ENCODE data around the gene CASTOR2. TPM values are rescaled to one million over a fixed set of nuclear protein-coding genes. Genes with fewer than 3 reads are reported as not detected.
"Not testable (repeated sequence)": the region's sequence is repeated elsewhere in the genome, so short reads cannot be mapped to it uniquely, and the experiment has no call there.

Gene CASTOR2
- 67.0 and 79.8 TPM in 2 replicates for total RNA-seq
- long read RNA-seq, partial matches to known transcripts: 0 of 1 reads
- long read RNA-seq, other reads (novel, unspliced or antisense): 1 of 1 reads

DNA sequence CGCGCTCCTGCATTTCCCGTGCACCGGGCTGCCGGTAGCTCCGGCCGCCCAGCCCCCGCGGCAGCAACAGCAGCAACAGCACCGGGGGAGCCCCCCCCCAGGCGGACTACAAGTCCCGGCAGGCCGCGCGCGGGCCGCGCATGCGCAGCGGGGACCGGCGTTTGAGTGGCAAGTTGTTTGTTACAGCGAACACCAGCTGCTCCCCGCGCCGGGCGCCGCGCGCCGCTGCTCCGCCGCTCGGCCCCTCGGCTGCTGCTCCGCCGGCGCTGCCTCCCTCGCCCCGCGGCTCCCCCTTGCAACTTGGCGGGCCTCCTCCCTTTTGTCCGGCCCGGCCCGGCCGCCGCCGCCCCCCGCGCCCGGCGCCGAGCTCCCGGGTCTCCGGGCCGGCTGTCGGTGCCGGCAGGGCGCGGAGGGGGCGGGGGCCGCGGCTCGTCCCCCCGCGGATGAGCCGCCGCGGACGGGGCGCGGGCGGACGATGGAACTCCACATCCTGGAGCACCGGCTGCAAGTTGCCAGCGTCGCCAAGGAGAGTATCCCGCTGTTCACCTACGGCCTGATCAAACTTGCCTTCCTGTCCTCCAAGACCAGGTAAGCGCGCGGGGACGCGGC lies at the start of gene CASTOR2:
Gene CASTOR2 (plus strand): TSS at position 195 of the 609 bp plus-strand sequence. CDS start 281 bp downstream, at position 476.
- DNase-seq (ENCODE audit: low spot score, unreplicated experiment): peak; percentile 54
- peak within 1 kb of the TSS; percentile 52 for H3K4me3 Mint-ChIP-seq (ENCODE audit: low read depth)
- H3K4me1 Mint-ChIP-seq (ENCODE audit: low read depth): not testable (repeated sequence)

DNA sequence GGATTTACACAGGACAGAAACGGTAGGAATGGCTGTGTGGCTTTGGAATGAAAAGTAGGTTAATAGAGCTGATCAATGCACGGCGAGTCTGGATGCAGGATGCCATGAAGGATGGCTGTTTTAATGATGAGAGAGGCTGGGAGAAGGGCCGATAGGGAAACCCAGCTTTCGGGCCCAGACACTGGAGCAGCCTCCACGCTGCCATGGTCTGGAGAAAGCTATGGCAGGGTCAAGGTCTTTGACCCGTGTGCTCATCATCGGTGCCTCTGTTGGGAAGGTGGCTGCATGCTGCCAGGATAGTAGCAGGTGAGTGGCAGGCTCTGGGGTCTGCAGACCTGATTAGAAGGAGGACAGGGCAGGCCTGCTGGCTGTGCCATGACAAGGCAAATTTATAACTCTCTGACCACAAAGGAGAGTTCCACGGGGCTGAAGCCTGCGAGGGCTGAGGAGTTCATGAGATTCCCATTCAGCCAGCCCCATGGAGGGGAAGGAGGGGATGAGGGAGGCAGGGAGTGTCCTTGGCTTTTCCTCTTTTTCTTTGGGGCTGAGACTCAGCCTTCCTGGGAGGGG lies 42.1 kb upstream of the CASTOR2 start:
- not testable (repeated sequence) for H3K36me3 Mint-ChIP-seq (ENCODE audit: insufficient read depth); H3K27me3 Mint-ChIP-seq; H3K4me1 Mint-ChIP-seq (ENCODE audit: low read depth); DNase-seq (ENCODE audit: low spot score, unreplicated experiment); H3K4me3 Mint-ChIP-seq (ENCODE audit: low read depth); H3K9me3 Mint-ChIP-seq (ENCODE audit: low read depth); H3K27ac Mint-ChIP-seq

More for the DNA sequence above, at the start of gene CASTOR2:
- not testable (repeated sequence) for H3K36me3 Mint-ChIP-seq (ENCODE audit: insufficient read depth); H3K27ac Mint-ChIP-seq; H3K27me3 Mint-ChIP-seq; H3K9me3 Mint-ChIP-seq (ENCODE audit: low read depth)

DNA sequence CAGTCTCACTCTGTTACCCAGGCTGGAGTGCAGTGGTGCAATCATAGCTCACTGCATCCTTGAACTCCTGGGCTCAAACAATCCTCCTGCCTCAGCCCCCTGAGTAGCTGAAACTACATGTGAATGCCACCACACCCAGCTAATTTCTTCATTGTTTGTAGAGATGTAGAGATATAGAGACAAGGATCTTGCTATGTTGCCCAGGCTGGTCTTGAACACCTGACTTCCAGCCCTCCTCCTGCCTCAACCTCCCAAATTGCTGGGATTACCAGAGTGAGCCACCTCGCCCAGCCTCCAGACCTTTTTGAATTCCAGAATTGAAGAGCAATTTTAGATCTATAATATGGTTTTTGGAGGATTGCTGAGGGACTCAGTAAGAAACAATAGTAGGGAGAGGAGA lies 40.9 kb upstream of the CASTOR2 start:
- H3K27ac Mint-ChIP-seq; H3K4me3 Mint-ChIP-seq (ENCODE audit: low read depth); H3K9me3 Mint-ChIP-seq (ENCODE audit: low read depth); H3K27me3 Mint-ChIP-seq; H3K4me1 Mint-ChIP-seq (ENCODE audit: low read depth); H3K36me3 Mint-ChIP-seq (ENCODE audit: insufficient read depth); DNase-seq (ENCODE audit: low spot score, unreplicated experiment): not testable (repeated sequence)

GRCh38 chr7:74926968-74927367 lies 37.5 kb upstream of the CASTOR2 start:
- not testable (repeated sequence) for DNase-seq (ENCODE audit: low spot score, unreplicated experiment); H3K36me3 Mint-ChIP-seq (ENCODE audit: insufficient read depth); H3K4me1 Mint-ChIP-seq (ENCODE audit: low read depth); H3K27ac Mint-ChIP-seq; H3K27me3 Mint-ChIP-seq; H3K9me3 Mint-ChIP-seq (ENCODE audit: low read depth); H3K4me3 Mint-ChIP-seq (ENCODE audit: low read depth)

GRCh38 chr7:74931563-74932328 lies 32.8 kb upstream of the CASTOR2 start:
- not testable (repeated sequence) for DNase-seq (ENCODE audit: low spot score, unreplicated experiment); H3K27me3 Mint-ChIP-seq; H3K9me3 Mint-ChIP-seq (ENCODE audit: low read depth); H3K36me3 Mint-ChIP-seq (ENCODE audit: insufficient read depth); H3K4me1 Mint-ChIP-seq (ENCODE audit: low read depth); H3K4me3 Mint-ChIP-seq (ENCODE audit: low read depth); H3K27ac Mint-ChIP-seq

- H3K4me3 Mint-ChIP-seq (ENCODE audit: low read depth); H3K4me1 Mint-ChIP-seq (ENCODE audit: low read depth); H3K27ac Mint-ChIP-seq; H3K27me3 Mint-ChIP-seq; DNase-seq (ENCODE audit: low spot score, unreplicated experiment); H3K9me3 Mint-ChIP-seq (ENCODE audit: low read depth); H3K36me3 Mint-ChIP-seq (ENCODE audit: insufficient read depth): not testable (repeated sequence)
Measured at GRCh38 chr7:74939429-74939828, 25.1 kb upstream of the CASTOR2 start.

DNA sequence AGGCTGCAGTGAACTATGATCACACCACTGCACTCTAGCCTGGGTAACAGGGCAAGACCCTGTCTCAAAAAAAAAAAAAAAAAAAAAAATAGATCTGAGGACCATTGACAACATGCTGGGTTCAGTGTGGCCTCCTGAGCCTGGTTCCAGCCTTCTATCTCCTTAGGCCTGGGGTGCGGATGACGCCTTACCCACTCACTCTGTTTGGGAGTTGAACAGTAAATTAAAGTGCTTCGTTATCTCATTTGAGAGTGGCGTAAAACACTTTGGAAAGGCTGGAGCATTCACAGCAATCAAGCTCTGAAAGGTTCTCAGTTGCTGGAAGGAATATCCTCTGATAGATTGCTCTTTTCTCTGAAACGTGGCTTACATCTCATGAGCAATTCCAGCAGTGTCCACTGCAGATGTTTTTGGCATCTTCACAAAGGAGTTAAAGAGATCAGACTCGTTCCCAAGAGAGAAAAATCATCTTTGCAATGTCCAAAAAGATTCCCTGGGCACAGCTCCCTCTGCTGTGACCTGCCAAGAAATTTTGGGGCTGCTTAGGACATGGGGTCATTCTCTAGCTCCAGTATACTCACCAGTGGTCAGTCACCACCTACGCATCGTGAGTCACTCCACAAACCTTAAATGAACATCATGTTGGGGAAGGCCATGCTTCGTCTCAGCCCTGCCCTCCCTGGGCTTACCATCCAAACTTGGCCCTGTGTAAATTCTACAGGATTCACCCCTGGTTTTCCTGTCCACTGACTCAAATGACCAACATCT lies 23.0 kb upstream of the CASTOR2 start:
- not testable (repeated sequence) for H3K4me1 Mint-ChIP-seq (ENCODE audit: low read depth); DNase-seq (ENCODE audit: low spot score, unreplicated experiment); H3K27ac Mint-ChIP-seq; H3K9me3 Mint-ChIP-seq (ENCODE audit: low read depth); H3K4me3 Mint-ChIP-seq (ENCODE audit: low read depth); H3K27me3 Mint-ChIP-seq; H3K36me3 Mint-ChIP-seq (ENCODE audit: insufficient read depth)

- not testable (repeated sequence) for H3K4me3 Mint-ChIP-seq (ENCODE audit: low read depth); H3K4me1 Mint-ChIP-seq (ENCODE audit: low read depth); H3K36me3 Mint-ChIP-seq (ENCODE audit: insufficient read depth); H3K27ac Mint-ChIP-seq; H3K27me3 Mint-ChIP-seq; DNase-seq (ENCODE audit: low spot score, unreplicated experiment); H3K9me3 Mint-ChIP-seq (ENCODE audit: low read depth)
Measured at GRCh38 chr7:74943923-74944322, 20.6 kb upstream of the CASTOR2 start.

DNA sequence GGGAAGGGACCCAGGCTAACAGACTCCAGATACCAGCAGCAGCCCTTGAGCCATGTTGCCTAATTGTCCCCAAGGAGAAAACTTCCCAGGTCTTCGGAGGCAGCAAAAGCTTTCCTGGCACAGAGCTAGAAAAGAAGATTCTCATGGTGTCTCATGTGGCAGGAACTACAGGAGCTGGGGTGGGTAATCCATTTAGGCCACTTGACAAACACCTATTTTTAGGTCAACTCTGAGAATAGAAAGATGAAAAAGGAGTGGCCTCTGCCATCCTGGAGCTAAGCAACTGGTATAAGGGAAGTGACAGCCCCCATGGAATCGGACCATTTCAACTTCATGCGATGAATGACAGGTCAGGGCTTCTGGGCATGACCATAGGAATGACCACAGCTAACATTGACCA lies 16.8 kb upstream of the CASTOR2 start:
- not testable (repeated sequence) for H3K36me3 Mint-ChIP-seq (ENCODE audit: insufficient read depth); H3K4me1 Mint-ChIP-seq (ENCODE audit: low read depth); H3K27me3 Mint-ChIP-seq

GRCh38 chr7:74953774-74954173 lies 10.7 kb upstream of the CASTOR2 start:
- H3K36me3 Mint-ChIP-seq (ENCODE audit: insufficient read depth); H3K27ac Mint-ChIP-seq; H3K27me3 Mint-ChIP-seq; DNase-seq (ENCODE audit: low spot score, unreplicated experiment); H3K4me1 Mint-ChIP-seq (ENCODE audit: low read depth); H3K9me3 Mint-ChIP-seq (ENCODE audit: low read depth); H3K4me3 Mint-ChIP-seq (ENCODE audit: low read depth): not testable (repeated sequence)

More for the DNA sequence above, 16.8 kb upstream of the CASTOR2 start:
- H3K4me3 Mint-ChIP-seq (ENCODE audit: low read depth); H3K9me3 Mint-ChIP-seq (ENCODE audit: low read depth); H3K27ac Mint-ChIP-seq; DNase-seq (ENCODE audit: low spot score, unreplicated experiment): not testable (repeated sequence)

GRCh38 chr7:74958328-74958727 lies 6.2 kb upstream of the CASTOR2 start:
- not testable (repeated sequence) for H3K27me3 Mint-ChIP-seq; DNase-seq (ENCODE audit: low spot score, unreplicated experiment); H3K4me1 Mint-ChIP-seq (ENCODE audit: low read depth); H3K4me3 Mint-ChIP-seq (ENCODE audit: low read depth); H3K36me3 Mint-ChIP-seq (ENCODE audit: insufficient read depth); H3K27ac Mint-ChIP-seq; H3K9me3 Mint-ChIP-seq (ENCODE audit: low read depth)

- not testable (repeated sequence) for DNase-seq (ENCODE audit: low spot score, unreplicated experiment); H3K9me3 Mint-ChIP-seq (ENCODE audit: low read depth); H3K4me1 Mint-ChIP-seq (ENCODE audit: low read depth); H3K27ac Mint-ChIP-seq; H3K36me3 Mint-ChIP-seq (ENCODE audit: insufficient read depth); H3K27me3 Mint-ChIP-seq
- peak overlapping the region; percentile 52 for H3K4me3 Mint-ChIP-seq (ENCODE audit: low read depth)
Measured at GRCh38 chr7:74963704-74964510, 598 bp upstream of the CASTOR2 start.
